NCI-H2107 (cell line): Measurements from ENCODE around the gene C2CD3.
"Not testable (repeated sequence)": the region's sequence is repeated elsewhere in the genome, so short reads cannot be mapped to it uniquely, and the experiment has no call there.

ENCODE experiments used
- DNase-seq: peaks from one replicate; lab custom pipeline; 2025; lab: John Stamatoyannopoulos, UW

The C2CD3 gene

GRCh38 chr11:74112877-74113276 lies 57.9 kb downstream of the C2CD3 start:
- no peak for DNase-seq

- no peak for DNase-seq
Observed at GRCh38 chr11:74106124-74106523, 64.7 kb downstream of the C2CD3 start.

DNA sequence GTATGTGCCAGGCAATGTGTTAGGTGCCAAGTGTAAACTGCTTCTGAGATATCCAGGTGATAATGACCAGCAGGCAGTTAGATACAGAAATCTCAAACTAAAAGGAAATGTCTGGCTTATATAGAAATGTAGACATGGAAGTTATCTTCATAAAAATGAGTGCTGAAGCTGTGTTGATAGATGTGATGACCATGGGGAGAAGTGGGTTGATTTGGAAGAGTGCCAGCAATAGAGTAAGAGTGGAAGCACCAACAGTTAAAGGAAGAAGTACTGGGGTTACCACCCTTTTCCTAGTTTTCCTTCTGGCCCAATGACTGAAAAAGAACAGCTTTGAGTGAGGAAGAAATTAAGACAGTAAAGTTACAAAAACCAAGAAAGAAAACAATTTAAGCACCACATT lies 68.5 kb downstream of the C2CD3 start:
- no peak for DNase-seq

DNA sequence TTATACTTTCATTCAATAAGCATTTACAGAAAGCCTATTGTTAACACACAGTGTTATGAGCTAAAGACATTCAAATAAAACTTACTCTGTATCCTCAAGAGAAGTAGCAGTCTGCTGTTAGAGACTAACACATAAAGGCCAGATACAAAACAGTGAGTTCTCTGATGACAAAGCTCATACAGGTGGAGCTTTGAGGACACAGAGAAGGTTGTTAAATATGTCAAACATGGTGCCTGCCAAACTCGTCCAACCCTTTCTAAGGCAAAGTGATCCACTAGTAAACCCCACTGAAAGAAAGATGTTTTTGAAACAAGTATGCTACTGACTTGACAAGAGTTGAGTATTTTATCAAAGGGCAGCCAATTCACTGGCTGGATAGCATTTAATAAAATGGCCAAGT lies 70.1 kb downstream of the C2CD3 start:
- no peak for DNase-seq

- DNase-seq, result no peak
Observed at GRCh38 chr11:74100231-74100630, 70.6 kb downstream of the C2CD3 start.

- no peak for DNase-seq
Observed at GRCh38 chr11:74097686-74098237, 73.0 kb downstream of the C2CD3 start.

- DNase-seq, result no peak
Observed at GRCh38 chr11:74094393-74094792, 76.4 kb downstream of the C2CD3 start.

DNA sequence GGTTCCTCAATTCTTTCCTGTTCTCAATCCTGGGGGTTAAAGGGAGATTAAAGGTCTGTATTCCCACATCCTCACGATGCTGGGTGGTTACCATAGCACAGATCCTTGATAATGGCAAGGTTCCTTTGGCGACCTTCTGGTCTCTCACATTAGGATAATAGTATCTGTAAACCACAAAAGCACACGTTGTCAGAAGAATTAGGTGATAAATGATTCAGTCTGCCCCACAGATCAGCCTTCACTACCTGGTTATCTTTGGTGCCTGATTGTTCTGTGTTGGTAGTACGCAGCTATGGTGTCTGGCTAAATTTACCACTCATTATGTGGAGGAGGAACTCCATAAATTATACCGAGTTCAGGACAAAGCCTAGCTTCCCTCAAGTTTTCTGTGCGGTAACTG lies 78.4 kb downstream of the C2CD3 start:
- no peak for DNase-seq

GRCh38 chr11:74091549-74091948 lies 79.3 kb downstream of the C2CD3 start:
- DNase-seq, result no peak

GRCh38 chr11:74090701-74091100 lies 80.1 kb downstream of the C2CD3 start:
- DNase-seq, result no peak

GRCh38 chr11:74086242-74086884 lies 84.4 kb downstream of the C2CD3 start:
- no peak for DNase-seq

DNA sequence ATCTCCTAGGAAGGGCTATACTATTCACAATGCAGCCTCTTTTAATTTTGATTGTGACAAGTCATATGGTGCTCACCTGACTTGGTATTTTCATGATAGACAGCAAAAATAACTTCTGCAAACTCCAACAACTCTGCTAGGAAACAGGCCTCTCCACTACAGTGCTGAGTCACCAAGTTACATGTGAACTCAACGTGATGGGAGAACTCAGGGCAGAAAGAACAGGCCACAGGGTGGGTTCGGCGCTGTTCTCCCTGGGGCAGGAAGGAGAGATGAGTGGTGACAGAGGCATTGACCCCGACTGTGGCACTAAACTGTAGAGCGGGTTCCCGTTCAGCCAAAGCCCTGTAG lies 85.3 kb downstream of the C2CD3 start:
- no peak for DNase-seq

GRCh38 chr11:74084796-74085541 lies 85.8 kb downstream of the C2CD3 start:
- DNase-seq, result no peak

GRCh38 chr11:74083927-74084326 lies 86.9 kb downstream of the C2CD3 start:
- DNase-seq, result not testable (repeated sequence)

GRCh38 chr11:74081428-74081827 lies 89.4 kb downstream of the C2CD3 start:
- no peak for DNase-seq

DNA sequence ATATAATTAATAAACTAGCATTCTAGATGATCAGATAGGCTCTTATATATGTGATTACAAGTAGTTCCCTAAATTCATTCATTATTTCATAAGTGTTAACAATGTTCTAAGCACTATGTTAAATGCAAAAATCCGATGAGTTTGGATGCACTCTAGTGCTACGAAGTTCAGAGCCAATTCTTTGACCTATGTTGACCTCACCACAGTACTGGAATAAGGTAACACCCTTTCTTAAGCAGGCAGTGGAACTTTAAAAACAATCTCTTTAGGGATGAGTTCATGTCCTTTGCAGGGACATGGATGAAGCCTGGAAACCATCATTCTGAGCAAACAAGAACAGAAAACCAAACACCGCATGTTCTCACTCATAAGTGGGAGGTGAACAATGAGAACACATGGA lies 93.6 kb downstream of the C2CD3 start:
- no peak for DNase-seq

GRCh38 chr11:74072721-74073120 lies 98.1 kb downstream of the C2CD3 start:
- DNase-seq, result no peak

DNA sequence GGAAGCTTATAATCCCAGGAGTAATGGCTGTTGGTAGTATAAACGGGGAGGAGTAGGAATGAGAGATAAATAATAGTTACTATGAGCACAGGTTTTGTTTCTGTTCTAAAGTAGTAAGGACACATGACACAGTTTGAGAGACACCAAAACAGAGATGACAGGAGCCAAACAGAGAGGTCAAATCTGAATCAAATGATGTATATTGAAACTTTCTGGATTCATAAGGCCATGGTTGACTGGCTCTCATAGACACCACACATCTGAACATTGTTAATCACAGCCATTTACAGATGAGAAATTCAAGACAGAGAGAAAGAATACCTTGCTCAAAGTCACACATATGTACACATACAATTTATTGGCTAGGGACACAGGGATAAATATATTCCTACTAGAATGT lies 98.5 kb downstream of the C2CD3 start:
- DNase-seq, result no peak

DNA sequence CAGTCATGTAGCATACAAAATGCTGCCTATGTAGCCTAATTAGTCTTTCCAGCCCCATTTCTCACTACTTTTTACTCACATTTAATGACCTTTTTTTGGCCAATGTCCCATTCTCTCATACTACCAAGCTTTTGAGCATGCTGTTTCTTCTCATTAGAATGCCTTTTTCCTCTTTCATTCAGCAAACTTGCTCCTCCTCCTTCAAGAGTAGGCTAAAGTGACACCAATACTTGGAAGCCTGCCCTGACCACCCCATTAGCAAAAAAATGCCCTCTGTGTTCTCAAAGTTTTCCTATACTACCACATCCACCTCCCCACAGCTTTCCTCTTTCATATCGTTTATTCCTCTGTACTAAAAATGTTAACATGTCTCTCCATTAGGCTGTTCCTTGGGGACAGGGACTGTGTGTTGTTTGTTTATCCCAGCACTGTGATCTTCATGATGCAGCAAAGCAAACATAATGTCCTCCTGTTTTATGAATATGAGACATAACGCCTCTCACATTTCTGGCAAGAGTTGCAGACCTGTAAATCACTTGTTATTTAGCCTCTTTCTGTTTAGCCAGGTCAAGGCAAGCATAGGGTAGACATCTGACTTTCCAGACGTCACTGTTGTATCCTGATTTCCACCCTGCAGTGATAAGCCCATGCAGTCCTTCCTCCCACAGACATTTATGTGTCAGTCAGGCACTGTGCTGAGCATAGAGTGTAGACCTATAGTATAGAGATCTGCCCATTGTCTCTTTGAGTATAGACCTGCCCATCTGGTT lies 99.9 kb downstream of the C2CD3 start:
- DNase-seq, result no peak

- DNase-seq, result no peak
Observed at GRCh38 chr11:74069146-74070046, 101.4 kb downstream of the C2CD3 start.

DNA sequence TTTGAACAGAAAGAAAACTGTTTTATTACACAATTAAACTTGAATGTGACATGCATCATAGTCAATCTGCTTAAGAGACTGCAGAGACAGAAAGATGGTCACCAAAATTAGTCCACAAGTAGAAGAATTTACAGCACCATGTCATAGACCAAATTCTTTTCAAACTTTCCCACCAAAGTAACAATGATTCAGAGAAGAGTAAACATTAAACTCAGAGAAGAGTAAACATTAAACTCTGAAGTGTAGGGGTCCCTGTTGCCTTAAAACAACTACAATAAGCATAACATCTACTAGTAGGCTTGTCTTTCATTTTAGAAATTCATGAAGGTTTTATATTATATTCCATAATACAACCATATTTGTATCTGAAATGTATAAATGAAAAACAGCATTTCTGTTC lies 104.1 kb downstream of the C2CD3 start:
- not testable (repeated sequence) for DNase-seq

- not testable (repeated sequence) for DNase-seq
Observed at GRCh38 chr11:74065534-74065933, 105.3 kb downstream of the C2CD3 start.
